K562 (cell line): ENCODE results near the gene BCAM. TPM values are rescaled to one million over a fixed set of nuclear protein-coding genes. Genes with fewer than 3 reads are reported as not detected.

ENCODE experiments used
- ARID2 ChIP-seq: fragments of 450-650 bp; IDR thresholded peaks from 2 replicates; pipeline ENCODE4 v1.6.1; 2017; ENCODE audit warnings: antibody characterized with exemption, mild to moderate bottlenecking
- CREM ChIP-seq: IDR thresholded peaks from 2 replicates; pipeline ENCODE4 v1.6.1; 2014; ENCODE audit warnings: antibody characterized with exemption, low read depth
- DDX20 ChIP-seq: fragments of 450-650 bp; IDR thresholded peaks from 2 replicates; pipeline ENCODE4 v1.6.1; 2016; ENCODE audit warnings: missing genetic modification characterization, low read depth, mild to moderate bottlenecking, missing compliant biosample characterization, moderate library complexity
- FOXM1 ChIP-seq, 2 experiments: fragments of 450-650 bp in 1 of 2; sonication (generic) in 1 of 2; formaldehyde crosslinking in 1 of 2; IDR thresholded peaks; 2 replicates each; pipeline versions ENCODE4 v1.6.1 to v1.9.0; 2017 to 2022; ENCODE audit warnings: low read depth in 2 of 2, mild to moderate bottlenecking in 2 of 2, missing genetic modification reagents in 1 of 2, moderate library complexity in 1 of 2
- FUS ChIP-seq: fragments of 200-400 bp; formaldehyde crosslinking; optimal IDR thresholded peaks from 2 replicates; pipeline ENCODE3; 2017; ENCODE audit warnings: low read depth, low read length
- JUND ChIP-seq, 2 experiments: IDR thresholded peaks; 2 replicates in 1 of 2; 3 replicates in 1 of 2; pipeline ENCODE4 v1.6.1; 2011; ENCODE audit warnings: borderline replicate concordance in 2 of 2, low read depth in 2 of 2, low read length in 2 of 2, improper control_type of control experiment in 1 of 2, missing biosample characterization in 1 of 2, missing genetic modification characterization in 1 of 2, missing genetic modification reagents in 1 of 2
- KHSRP ChIP-seq: fragments of 450-650 bp; IDR thresholded peaks from 2 replicates; pipeline ENCODE4 v1.6.1; 2017
- MAZ ChIP-seq, 2 experiments: fragments of 450-650 bp in 1 of 2; sonication (generic) in 1 of 2; formaldehyde crosslinking; IDR thresholded peaks in 1 of 2; conservative IDR thresholded peaks in 1 of 2; 2 replicates each; pipeline versions ENCODE4 v1.4.0 to v1.5.0; 2020; ENCODE audit warnings: mild to moderate bottlenecking in 1 of 2, missing genetic modification reagents in 1 of 2
- NCOR1 ChIP-seq: fragments of 450-650 bp; IDR thresholded peaks from 2 replicates; pipeline ENCODE4 v1.6.1; 2016; ENCODE audit warnings: mild to moderate bottlenecking, moderate library complexity
- NFIX ChIP-seq: fragments of 250-450 bp; sonication (Bioruptor Pico); IDR thresholded peaks from 2 replicates; pipeline ENCODE4 v1.4.0; 2020; ENCODE audit warnings: low read depth, mild to moderate bottlenecking, moderate library complexity
- RFX1 ChIP-seq: fragments of 450-650 bp; IDR thresholded peaks from 2 replicates; pipeline ENCODE4 v1.6.1; 2016; ENCODE audit warnings: mild to moderate bottlenecking, moderate library complexity
- SMC3 ChIP-seq: conservative IDR thresholded peaks from 2 replicates; pipeline ENCODE4 v1.6.1; 2011; ENCODE audit warnings: low read depth, low read length, improper control_type of control experiment; ENCODE audit not compliant: insufficient read depth
- TAF15 ChIP-seq: fragments of 200-400 bp; formaldehyde crosslinking; IDR thresholded peaks from 2 replicates; pipeline ENCODE4 v1.6.1; 2017; ENCODE audit warnings: mild to moderate bottlenecking, low read depth, low read length, moderate library complexity
- XRCC3 ChIP-seq: fragments of 450-650 bp; IDR thresholded peaks from 2 replicates; pipeline ENCODE4 v1.6.1; 2017; ENCODE audit warnings: mild to moderate bottlenecking, moderate library complexity
- ZBTB8A ChIP-seq: fragments of 450-650 bp; IDR thresholded peaks from 2 replicates; pipeline ENCODE4 v1.6.1; 2018; ENCODE audit warnings: mild to moderate bottlenecking, moderate library complexity; ENCODE audit not compliant: partially characterized antibody
- ZHX1 ChIP-seq: fragments of 150-350 bp; conservative IDR thresholded peaks from 2 replicates; pipeline ENCODE4 v1.6.1; 2014; ENCODE audit warnings: low read length
- ZNF57 ChIP-seq: fragments of 450-650 bp; formaldehyde crosslinking; IDR thresholded peaks from 2 replicates; pipeline ENCODE4 v1.4.0; 2020; ENCODE audit warnings: mild to moderate bottlenecking, moderate library complexity
- ZNF695 ChIP-seq: fragments of 450-650 bp; formaldehyde crosslinking; IDR thresholded peaks from 2 replicates; pipeline ENCODE4 v1.4.0; 2020; ENCODE audit warnings: mild to moderate bottlenecking, moderate library complexity
- polyA plus RNA-seq, 8 experiments: library from polyadenylated mRNA; depleted of rRNA in 4 of 8; stranded (reverse) in 5 of 8; unstranded in 3 of 8; fragments of >200 nt; fragmentation: Nextera tagmentation in 2 of 8; fragmentation: Illumina TruSeq in 1 of 8; extraction: Ambion mirVana in 2 of 8; extraction: Trizol in 1 of 8; gene quantifications; 2 replicates each; pipeline versions ENCODE4 v1.2.1 to v1.2.3, GENCODE V29; 2011 to 2014; ENCODE audit warnings: inconsistent platforms in 1 of 8, missing spikeins in 1 of 8
- total RNA-seq, 7 experiments: library from RNA; depleted of rRNA in 6 of 7; stranded (reverse); fragments of >200 nt in 6 of 7; fragmentation: Illumina TruSeq in 2 of 7; extraction: Trizol in 2 of 7; gene quantifications; 2 replicates each; pipeline versions ENCODE4 v1.2.1 to v1.2.3, GENCODE V29; 2011 to 2021; ENCODE audit warnings: low replicate concordance in 1 of 7
- TF ChIP-seq, protein P1 (sequence below): sonication (generic); IDR thresholded peaks from 2 replicates; pipeline ENCODE4 v1.6.1; 2016
- TF ChIP-seq, protein P2 (sequence below): IDR thresholded peaks from 3 replicates; pipeline ENCODE4 v1.6.1; 2011; ENCODE audit warnings: borderline replicate concordance, mild to moderate bottlenecking; ENCODE audit not compliant: insufficient read length, insufficient read depth
- TF ChIP-seq, protein P3 (sequence below): fragments of 450-650 bp; IDR thresholded peaks from 2 replicates; pipeline ENCODE4 v1.6.1; 2017; ENCODE audit warnings: antibody characterized with exemption

The BCAM gene
- total and polyA plus RNA-seq, 9 of the 15 experiments (the other 6 are each of a cell fraction or from before 2014, with no cell fraction given): 0.07 to 1.3 (median 0.33) TPM; not detected in 2

DNA sequence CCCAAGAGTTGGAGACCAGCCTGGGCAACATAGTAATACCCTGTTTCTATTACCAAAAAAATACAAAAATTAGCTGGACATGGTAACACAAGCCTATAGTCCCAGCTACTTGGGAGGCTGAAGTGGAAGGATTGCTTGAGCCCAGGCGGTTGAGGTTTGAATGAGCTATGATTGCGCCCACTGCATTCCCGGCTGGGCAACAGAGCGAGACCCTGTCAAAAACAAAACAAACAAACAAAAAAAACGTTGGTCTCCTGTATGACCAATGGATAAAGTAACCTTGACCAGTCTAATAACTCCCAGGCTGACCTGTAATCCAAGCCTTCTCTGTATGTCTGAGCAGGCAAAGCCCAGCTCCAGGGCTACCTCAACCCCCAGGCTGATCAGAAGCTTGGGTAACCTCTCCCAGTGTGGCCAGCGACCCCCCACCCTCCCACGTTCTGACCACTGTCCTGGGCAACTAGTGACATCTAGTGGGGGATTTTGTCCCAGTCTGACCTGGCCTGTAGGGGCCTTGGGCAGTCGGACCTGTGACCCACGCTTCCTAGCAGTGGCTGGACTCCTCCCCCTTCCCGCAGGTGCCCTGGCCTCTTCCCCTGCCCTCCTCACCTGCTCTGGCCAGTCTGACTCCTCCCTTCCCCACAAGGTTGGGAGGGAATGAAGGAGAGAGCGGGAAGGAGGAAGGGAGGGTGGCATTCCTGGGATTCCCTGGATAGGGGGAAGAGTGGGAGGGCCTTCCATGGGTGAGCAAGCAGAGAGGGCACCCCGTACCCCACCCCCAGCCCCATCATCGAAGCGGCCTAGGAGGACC lies 1.0 kb upstream of the BCAM start (continued):
- TF ChIP-seq KHSRP (no peak), FUS (no peak), NFIX (CRISPR knock-in tag) (no peak), DDX20 (no peak), JUND (IDR thresholded peaks at IDR 0.05; ENCODE audit: borderline replicate concordance, low read depth, low read length) (0 out of 2 replicates have a peak, but pooled peaks have one; percentile 9), JUND (tag; IDR thresholded peaks at IDR 0.05; ENCODE audit: borderline replicate concordance, low read depth, low read length) (no peak), ZBTB8A (no peak), ARID2 (no peak), ZNF57 (CRISPR knock-in tag) (no peak), ZHX1 (no peak), NCOR1 (no peak), SMC3 (0 out of 2 replicates have a peak, but pooled peaks have one; percentile 28), RFX1 (no peak), ZNF695 (CRISPR knock-in tag) (no peak), CREM (0 out of 2 replicates have a peak, but pooled peaks have one; percentile 18), FOXM1 (IDR thresholded peaks at IDR 0.05; ENCODE audit: low read depth) (no peak), FOXM1 (CRISPR knock-in tag; IDR thresholded peaks at IDR 0.05; ENCODE audit: low read depth) (no peak), XRCC3 (no peak), MAZ (CRISPR knock-in tag; conservative IDR thresholded peaks at IDR 0.05 in 1 of 2, IDR thresholded peaks at IDR 0.05 in 1 of 2) (peak in 1 of 2 experiments; percentile 58; a peak in 2 of 4 replicates), TAF15 (no peak)
- TF ChIP-seq, protein P1, sequence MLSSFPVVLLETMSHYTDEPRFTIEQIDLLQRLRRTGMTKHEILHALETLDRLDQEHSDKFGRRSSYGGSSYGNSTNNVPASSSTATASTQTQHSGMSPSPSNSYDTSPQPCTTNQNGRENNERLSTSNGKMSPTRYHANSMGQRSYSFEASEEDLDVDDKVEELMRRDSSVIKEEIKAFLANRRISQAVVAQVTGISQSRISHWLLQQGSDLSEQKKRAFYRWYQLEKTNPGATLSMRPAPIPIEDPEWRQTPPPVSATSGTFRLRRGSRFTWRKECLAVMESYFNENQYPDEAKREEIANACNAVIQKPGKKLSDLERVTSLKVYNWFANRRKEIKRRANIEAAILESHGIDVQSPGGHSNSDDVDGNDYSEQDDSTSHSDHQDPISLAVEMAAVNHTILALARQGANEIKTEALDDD: no peak
- TF ChIP-seq, protein P2, sequence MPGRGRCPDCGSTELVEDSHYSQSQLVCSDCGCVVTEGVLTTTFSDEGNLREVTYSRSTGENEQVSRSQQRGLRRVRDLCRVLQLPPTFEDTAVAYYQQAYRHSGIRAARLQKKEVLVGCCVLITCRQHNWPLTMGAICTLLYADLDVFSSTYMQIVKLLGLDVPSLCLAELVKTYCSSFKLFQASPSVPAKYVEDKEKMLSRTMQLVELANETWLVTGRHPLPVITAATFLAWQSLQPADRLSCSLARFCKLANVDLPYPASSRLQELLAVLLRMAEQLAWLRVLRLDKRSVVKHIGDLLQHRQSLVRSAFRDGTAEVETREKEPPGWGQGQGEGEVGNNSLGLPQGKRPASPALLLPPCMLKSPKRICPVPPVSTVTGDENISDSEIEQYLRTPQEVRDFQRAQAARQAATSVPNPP: no peak
- TF ChIP-seq, protein P3, sequence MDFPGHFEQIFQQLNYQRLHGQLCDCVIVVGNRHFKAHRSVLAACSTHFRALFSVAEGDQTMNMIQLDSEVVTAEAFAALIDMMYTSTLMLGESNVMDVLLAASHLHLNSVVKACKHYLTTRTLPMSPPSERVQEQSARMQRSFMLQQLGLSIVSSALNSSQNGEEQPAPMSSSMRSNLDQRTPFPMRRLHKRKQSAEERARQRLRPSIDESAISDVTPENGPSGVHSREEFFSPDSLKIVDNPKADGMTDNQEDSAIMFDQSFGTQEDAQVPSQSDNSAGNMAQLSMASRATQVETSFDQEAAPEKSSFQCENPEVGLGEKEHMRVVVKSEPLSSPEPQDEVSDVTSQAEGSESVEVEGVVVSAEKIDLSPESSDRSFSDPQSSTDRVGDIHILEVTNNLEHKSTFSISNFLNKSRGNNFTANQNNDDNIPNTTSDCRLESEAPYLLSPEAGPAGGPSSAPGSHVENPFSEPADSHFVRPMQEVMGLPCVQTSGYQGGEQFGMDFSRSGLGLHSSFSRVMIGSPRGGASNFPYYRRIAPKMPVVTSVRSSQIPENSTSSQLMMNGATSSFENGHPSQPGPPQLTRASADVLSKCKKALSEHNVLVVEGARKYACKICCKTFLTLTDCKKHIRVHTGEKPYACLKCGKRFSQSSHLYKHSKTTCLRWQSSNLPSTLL: no peak
